HEK293 (cell line): Measurements from ENCODE around the gene RBMXL3.

Source experiments
- CTCF ChIA-PET: fragments of 350-600 bp; formaldehyde crosslinking; extraction: SDS; loops from one replicate; lab custom pipeline; 2021; ENCODE audit warnings: antibody characterized with exemption; lab: Yijun Ruan, JAX
- POLR2A ChIA-PET: fragments of 300-600 bp; formaldehyde crosslinking; extraction: SDS; loops from one replicate; lab custom pipeline; 2020; ENCODE audit warnings: antibody characterized with exemption, inconsistent platforms; lab: Yijun Ruan, JAX
- H3K27ac ChIP-seq: fragments of 200-500 bp; sonication (Bioruptor generic); 2 replicates; pipeline ENCODE4 v1.5.1; 2014; ENCODE audit warnings: low read depth, low read length, control low read depth, inconsistent platforms; ENCODE audit errors: extremely low read depth
- H3K36me3 ChIP-seq, 2 experiments: fragments of 200-500 bp in 1 of 2; sonication (Bioruptor generic) in 1 of 2; 1 replicate in 1 of 2; 2 replicates in 1 of 2; pipeline ENCODE4 v1.5.1; 2014 to 2017; ENCODE audit warnings: inconsistent platforms in 2 of 2, low read length in 2 of 2; ENCODE audit not compliant: control insufficient read depth in 2 of 2, insufficient read depth in 1 of 2
- H3K4me1 ChIP-seq: fragments of 200-500 bp; sonication (Bioruptor generic); 2 replicates; pipeline ENCODE4 v1.5.1; 2014; ENCODE audit warnings: mild to moderate bottlenecking, low read length, inconsistent platforms; ENCODE audit not compliant: control insufficient read depth, insufficient read depth
- H3K4me3 ChIP-seq: 2 replicates; pipeline ENCODE4 v1.5.1; 2011; ENCODE audit warnings: low read depth, mild to moderate bottlenecking, control low read depth, low read length, moderate library complexity
- H3K9me3 ChIP-seq: fragments of 200-500 bp; sonication (Bioruptor generic); 2 replicates; pipeline ENCODE4 v1.5.1; 2014; ENCODE audit warnings: low read depth, low read length, inconsistent platforms; ENCODE audit not compliant: control insufficient read depth, insufficient read depth
- EGR2 ChIP-seq: fragments of 450-650 bp; formaldehyde crosslinking; IDR thresholded peaks from 2 replicates; pipeline ENCODE4 v1.5.1; 2016; ENCODE audit warnings: low read depth, missing biosample characterization, missing genetic modification characterization
- KLF8 ChIP-seq: fragments of 450-650 bp; formaldehyde crosslinking; IDR thresholded peaks from 2 replicates; pipeline ENCODE4 v1.5.1; 2016; ENCODE audit warnings: missing biosample characterization, missing genetic modification characterization
- KLF9 ChIP-seq: fragments of 450-650 bp; formaldehyde crosslinking; IDR thresholded peaks from 2 replicates; pipeline ENCODE4 v1.5.1; 2016; ENCODE audit warnings: missing biosample characterization, missing genetic modification characterization, low read depth
- PRDM6 ChIP-seq: fragments of 450-650 bp; formaldehyde crosslinking; IDR thresholded peaks from 2 replicates; pipeline ENCODE4 v1.5.1; 2017; ENCODE audit warnings: missing biosample characterization, missing genetic modification characterization
- YY1 ChIP-seq: fragments of 450-650 bp; formaldehyde crosslinking; IDR thresholded peaks from 2 replicates; pipeline ENCODE4 v1.5.1; 2018; ENCODE audit warnings: missing biosample characterization, missing genetic modification characterization
- ZNF132 ChIP-seq: fragments of 450-650 bp; formaldehyde crosslinking; IDR thresholded peaks from 2 replicates; pipeline ENCODE4 v1.5.1; 2017; ENCODE audit warnings: missing biosample characterization, missing genetic modification characterization, borderline replicate concordance
- ZNF148 ChIP-seq: fragments of 450-650 bp; formaldehyde crosslinking; IDR thresholded peaks from 2 replicates; pipeline ENCODE4 v1.5.0; 2017; ENCODE audit warnings: missing biosample characterization, missing genetic modification characterization, borderline replicate concordance
- ZNF157 ChIP-seq: fragments of 450-650 bp; formaldehyde crosslinking; IDR thresholded peaks from 2 replicates; pipeline ENCODE4 v1.5.1; 2016; ENCODE audit warnings: missing biosample characterization, missing genetic modification characterization
- ZNF202 ChIP-seq: fragments of 450-650 bp; formaldehyde crosslinking; IDR thresholded peaks from 2 replicates; pipeline ENCODE4 v1.5.1; 2016; ENCODE audit warnings: missing biosample characterization, missing genetic modification characterization, borderline replicate concordance
- ZNF214 ChIP-seq: fragments of 450-650 bp; formaldehyde crosslinking; IDR thresholded peaks from 2 replicates; pipeline ENCODE4 v1.5.1; 2017; ENCODE audit warnings: missing biosample characterization, mild to moderate bottlenecking, missing genetic modification characterization, borderline replicate concordance
- ZNF341 ChIP-seq: fragments of 450-650 bp; formaldehyde crosslinking; IDR thresholded peaks from 2 replicates; pipeline ENCODE4; 2016; ENCODE audit warnings: low read depth, missing biosample characterization, missing genetic modification characterization
- ZNF350 ChIP-seq: fragments of 450-650 bp; formaldehyde crosslinking; IDR thresholded peaks from 2 replicates; pipeline ENCODE4 v1.5.0; 2017; ENCODE audit warnings: missing biosample characterization, mild to moderate bottlenecking, missing genetic modification characterization
- ZNF366 ChIP-seq: fragments of 450-650 bp; formaldehyde crosslinking; conservative IDR thresholded peaks from 2 replicates; pipeline ENCODE4 v1.5.1; 2016; ENCODE audit warnings: missing biosample characterization, missing genetic modification characterization
- ZNF426 ChIP-seq: fragments of 450-650 bp; formaldehyde crosslinking; IDR thresholded peaks from 2 replicates; pipeline ENCODE4 v1.5.1; 2017; ENCODE audit warnings: missing biosample characterization, missing genetic modification characterization, mild to moderate bottlenecking, inconsistent platforms, moderate library complexity
- ZNF473 ChIP-seq: fragments of 450-650 bp; formaldehyde crosslinking; IDR thresholded peaks from 2 replicates; pipeline ENCODE4 v1.5.1; 2017; ENCODE audit warnings: missing biosample characterization, missing genetic modification characterization
- ZNF501 ChIP-seq: fragments of 450-650 bp; formaldehyde crosslinking; IDR thresholded peaks from 2 replicates; pipeline ENCODE4 v1.5.1; 2016; ENCODE audit warnings: missing biosample characterization, missing genetic modification characterization
- ZNF510 ChIP-seq: fragments of 450-650 bp; formaldehyde crosslinking; IDR thresholded peaks from 2 replicates; pipeline ENCODE4 v1.5.1; 2018; ENCODE audit warnings: mild to moderate bottlenecking, missing genetic modification characterization, missing biosample characterization; ENCODE audit not compliant: insufficient replicate concordance
- ZNF571 ChIP-seq: fragments of 450-650 bp; formaldehyde crosslinking; IDR thresholded peaks from 2 replicates; pipeline ENCODE4 v1.5.0; 2017; ENCODE audit warnings: missing biosample characterization, missing genetic modification characterization
- ZNF585B ChIP-seq: fragments of 450-650 bp; formaldehyde crosslinking; IDR thresholded peaks from 2 replicates; pipeline ENCODE4 v1.5.1; 2016; ENCODE audit warnings: missing biosample characterization, missing genetic modification characterization
- ZNF701 ChIP-seq: fragments of 450-650 bp; formaldehyde crosslinking; IDR thresholded peaks from 2 replicates; pipeline ENCODE4 v1.5.1; 2016; ENCODE audit warnings: missing biosample characterization, missing genetic modification characterization
- ZNF792 ChIP-seq: fragments of 450-650 bp; formaldehyde crosslinking; IDR thresholded peaks from 2 replicates; pipeline ENCODE4 v1.5.1; 2016; ENCODE audit warnings: missing biosample characterization, missing genetic modification characterization
- ZNF843 ChIP-seq: fragments of 450-650 bp; formaldehyde crosslinking; IDR thresholded peaks from 2 replicates; pipeline ENCODE4 v1.5.1; 2016; ENCODE audit warnings: missing biosample characterization, missing genetic modification characterization
- TF ChIP-seq, protein P1 (sequence below): fragments of 450-650 bp; formaldehyde crosslinking; IDR thresholded peaks from 2 replicates; pipeline ENCODE4 v1.5.1; 2017; ENCODE audit warnings: missing biosample characterization, missing genetic modification characterization

Gene RBMXL3

DNA sequence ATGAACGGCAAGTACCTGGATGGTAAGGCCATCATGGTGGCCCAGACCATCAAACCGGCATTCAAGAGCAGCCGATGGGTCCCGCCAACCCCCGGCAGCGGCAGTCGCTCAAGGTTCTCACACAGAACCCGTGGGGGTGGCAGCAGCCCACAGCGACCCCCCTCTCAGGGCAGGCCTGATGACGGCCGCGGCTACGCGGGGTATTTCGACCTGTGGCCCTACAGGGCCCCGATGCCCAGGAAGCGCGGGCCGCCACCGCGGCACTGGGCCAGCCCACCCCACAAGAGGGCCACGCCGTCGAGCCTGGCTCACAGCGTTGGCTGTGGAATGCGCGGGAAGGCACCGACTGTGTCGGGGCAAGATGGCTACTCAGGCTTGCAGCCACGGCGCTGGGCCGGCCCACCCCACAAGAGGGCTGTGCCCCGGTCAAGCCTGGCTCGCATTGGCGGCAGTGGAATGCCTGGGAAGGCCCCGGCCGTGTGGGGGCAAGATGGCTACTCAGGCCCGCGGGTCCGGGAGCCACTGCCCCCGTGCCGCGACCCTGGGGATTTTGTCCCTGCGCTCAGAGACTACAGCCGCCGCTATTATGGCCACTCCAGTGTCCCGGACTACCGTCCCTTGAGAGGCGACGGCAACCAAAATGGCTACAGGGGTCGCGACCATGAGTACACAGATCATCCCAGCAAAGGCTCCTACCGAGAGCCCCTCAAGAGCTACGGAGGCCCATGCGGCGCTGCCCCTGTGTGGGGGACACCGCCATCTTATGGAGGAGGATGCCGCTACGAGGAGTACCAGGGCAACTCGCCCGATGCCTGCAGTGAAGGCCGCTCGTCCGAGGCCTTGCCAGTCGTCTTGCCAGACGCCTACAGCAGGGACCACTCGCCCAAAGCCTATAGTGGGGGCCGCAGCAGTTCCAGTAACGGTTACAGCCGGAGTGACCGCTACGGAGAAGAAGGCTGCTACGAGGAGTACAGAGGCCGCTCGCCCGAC, 731 bp downstream of the RBMXL3 start:
- H3K9me3 ChIP-seq: no peaks in the 10 kb centered on the region
- ChIA-PET CTCF (no interaction called here), POLR2A (no interaction called here)
- H3K4me1 ChIP-seq: no peaks in the 10 kb centered on the region
- no peak overlapping the region for H3K4me3 ChIP-seq
- no peak overlapping the region for H3K27ac ChIP-seq
- TF ChIP-seq ZNF473 (tag by site-specific recombination) (no peak), KLF8 (tag by site-specific recombination) (no peak), ZNF571 (tag by site-specific recombination) (no peak), ZNF366 (tag by site-specific recombination) (no peak), ZNF701 (no peak), ZNF792 (tag by site-specific recombination) (no peak), ZNF510 (tag by site-specific recombination) (no peak), EGR2 (tag by site-specific recombination) (no peak), ZNF132 (no peak), ZNF426 (tag by site-specific recombination) (no peak), YY1 (tag by site-specific recombination) (no peak), ZNF214 (tag by site-specific recombination) (no peak)
- peaks cover 3 to 8% of the 10 kb centered on the region in 2 experiments; a peak in 2 of 3 replicates for H3K36me3 ChIP-seq

GRCh38 chrX:115190636-115191489, 1.7 kb downstream of the RBMXL3 start:
- H3K4me1 ChIP-seq: no peaks in the 10 kb centered on the region
- H3K36me3 ChIP-seq: peaks cover 3 to 8% of the 10 kb centered on the region in 2 experiments; a peak in 2 of 3 replicates
- ChIA-PET CTCF (no interaction called here), POLR2A (no interaction called here)
- no peak overlapping the region for H3K4me3 ChIP-seq
- H3K27ac ChIP-seq: no peak overlapping the region
- H3K9me3 ChIP-seq: no peaks in the 10 kb centered on the region
- TF ChIP-seq ZNF202 (tag by site-specific recombination) (peak; percentile 21; the same call in 1 of the 2 replicates), ZNF585B (no peak)

GRCh38 chrX:115191490-115192243, 2.5 kb downstream of the RBMXL3 start:
- Histone ChIP-seq H3K9me3 (no peaks in the 10 kb centered on the region), H3K36me3 (peaks cover 3 to 8% of the 10 kb centered on the region in 2 experiments; a peak in 1 of 3 replicates), H3K4me1 (no peaks in the 10 kb centered on the region), H3K27ac (no peak overlapping the region), H3K4me3 (no peak overlapping the region)
- CTCF ChIA-PET: no interaction called here
- POLR2A ChIA-PET: no interaction called here
- no peak for TF ChIP-seq PRDM6 (tag by site-specific recombination)
- TF ChIP-seq ZNF157 (tag by site-specific recombination): no peak
- TF ChIP-seq ZNF350 (tag by site-specific recombination): no peak
- TF ChIP-seq ZNF473 (tag by site-specific recombination): no peak
- no peak for TF ChIP-seq KLF9 (tag by site-specific recombination)
- TF ChIP-seq, protein P1, sequence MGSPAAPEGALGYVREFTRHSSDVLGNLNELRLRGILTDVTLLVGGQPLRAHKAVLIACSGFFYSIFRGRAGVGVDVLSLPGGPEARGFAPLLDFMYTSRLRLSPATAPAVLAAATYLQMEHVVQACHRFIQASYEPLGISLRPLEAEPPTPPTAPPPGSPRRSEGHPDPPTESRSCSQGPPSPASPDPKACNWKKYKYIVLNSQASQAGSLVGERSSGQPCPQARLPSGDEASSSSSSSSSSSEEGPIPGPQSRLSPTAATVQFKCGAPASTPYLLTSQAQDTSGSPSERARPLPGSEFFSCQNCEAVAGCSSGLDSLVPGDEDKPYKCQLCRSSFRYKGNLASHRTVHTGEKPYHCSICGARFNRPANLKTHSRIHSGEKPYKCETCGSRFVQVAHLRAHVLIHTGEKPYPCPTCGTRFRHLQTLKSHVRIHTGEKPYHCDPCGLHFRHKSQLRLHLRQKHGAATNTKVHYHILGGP (tag by site-specific recombination): no peak
- no peak for TF ChIP-seq ZNF501 (tag by site-specific recombination)
- TF ChIP-seq ZNF148: no peak
- no peak for TF ChIP-seq ZNF341 (tag by site-specific recombination)
- no peak for TF ChIP-seq ZNF843 (tag by site-specific recombination)
- TF ChIP-seq ZNF426 (tag by site-specific recombination): no peak
